Uterus (tissue), 4 donors: ENCODE results near the gene EIF6. TPM values are rescaled to one million over a fixed set of nuclear protein-coding genes. Genes with fewer than 3 reads are reported as not detected.

Source experiments
- DNase-seq, 2 donors: peaks; one replicate each; pipeline ENCODE4 v3.0.0-alpha.2; 2019 to 2020
- H3K27ac ChIP-seq, 2 donors: fragments of 200-600 bp; sonication (generic); 1 replicate in 1 of 2; 2 replicates in 1 of 2; pipeline ENCODE4 v1.5.1; 2016 to 2018
- H3K27me3 ChIP-seq, 2 donors: fragments of 200-600 bp; sonication (generic); one replicate each; pipeline ENCODE4 v1.5.1; 2018 to 2019; ENCODE audit warnings: control low read depth in 1 of 2
- H3K36me3 ChIP-seq, 2 donors: fragments of 200-600 bp; sonication (generic); one replicate each; pipeline ENCODE4 v1.5.1; 2019; ENCODE audit warnings: control low read depth in 1 of 2
- H3K4me1 ChIP-seq, 2 donors: fragments of 200-600 bp; sonication (generic); one replicate each; pipeline ENCODE4 v1.5.1; 2018 to 2019; ENCODE audit warnings: control low read depth in 1 of 2
- H3K4me3 ChIP-seq, 2 donors: fragments of 200-600 bp; sonication (generic); 1 replicate in 1 of 2; 2 replicates in 1 of 2; pipeline ENCODE4 v1.5.1; 2018 to 2019; ENCODE audit warnings: mild to moderate bottlenecking in 1 of 2
- H3K9me3 ChIP-seq, 2 donors: fragments of 200-600 bp; sonication (generic); one replicate each; pipeline ENCODE4 v1.5.1; 2019; ENCODE audit warnings: control low read depth in 1 of 2
- POLR2A ChIP-seq, 2 donors: fragments of 450-650 bp; IDR thresholded peaks; one replicate each; pipeline ENCODE4 v1.6.1; 2016; ENCODE audit warnings: antibody characterized with exemption in 2 of 2, mild to moderate bottlenecking in 1 of 2, moderate library complexity in 1 of 2
- intact Hi-C: fragments of 100-400 bp; cut with DNase I; formaldehyde crosslinking; loops from one replicate; pipeline ENCODE4 v1.15.1; 2023; ENCODE audit warnings: low total_unique reads
- total RNA-seq, 4 donors: library from RNA; depleted of rRNA in 3 of 4; stranded (reverse); fragments of >200 nt in 3 of 4; gene quantifications; one replicate each; pipeline versions ENCODE4 v1.1.0 to v1.2.4, GENCODE V29; 2014 to 2023
- TF ChIP-seq, protein P1 (sequence below), 4 experiments: fragments of 200-600 bp in 2 of 4; fragments of 450-650 bp in 2 of 4; sonication (generic) in 2 of 4; IDR thresholded peaks; one replicate each; pipeline ENCODE4 v1.5.1; 2016 to 2019; ENCODE audit warnings: antibody characterized with exemption in 4 of 4, mild to moderate bottlenecking in 2 of 4, moderate library complexity in 1 of 4
- donor health status: DM: yes; HTN: yes; CAD: no.

Gene EIF6
- total RNA-seq, 4 donors from 2014 or later = 33.8 to 80.9 (median 66.8) TPM

- no peaks in the 10 kb centered on the region for H3K27me3 ChIP-seq
- H3K27ac ChIP-seq = no peak overlapping the region
- no peak overlapping the region for H3K4me3 ChIP-seq
- H3K4me1 ChIP-seq = peaks cover 7 to 9% of the 10 kb centered on the region in 2 donors
- intact Hi-C loops = no loop called here
- H3K9me3 ChIP-seq = no peaks in the 10 kb centered on the region
- H3K36me3 ChIP-seq = no peaks in the 10 kb centered on the region
- DNase-seq = no peak
- TF ChIP-seq, protein P1, sequence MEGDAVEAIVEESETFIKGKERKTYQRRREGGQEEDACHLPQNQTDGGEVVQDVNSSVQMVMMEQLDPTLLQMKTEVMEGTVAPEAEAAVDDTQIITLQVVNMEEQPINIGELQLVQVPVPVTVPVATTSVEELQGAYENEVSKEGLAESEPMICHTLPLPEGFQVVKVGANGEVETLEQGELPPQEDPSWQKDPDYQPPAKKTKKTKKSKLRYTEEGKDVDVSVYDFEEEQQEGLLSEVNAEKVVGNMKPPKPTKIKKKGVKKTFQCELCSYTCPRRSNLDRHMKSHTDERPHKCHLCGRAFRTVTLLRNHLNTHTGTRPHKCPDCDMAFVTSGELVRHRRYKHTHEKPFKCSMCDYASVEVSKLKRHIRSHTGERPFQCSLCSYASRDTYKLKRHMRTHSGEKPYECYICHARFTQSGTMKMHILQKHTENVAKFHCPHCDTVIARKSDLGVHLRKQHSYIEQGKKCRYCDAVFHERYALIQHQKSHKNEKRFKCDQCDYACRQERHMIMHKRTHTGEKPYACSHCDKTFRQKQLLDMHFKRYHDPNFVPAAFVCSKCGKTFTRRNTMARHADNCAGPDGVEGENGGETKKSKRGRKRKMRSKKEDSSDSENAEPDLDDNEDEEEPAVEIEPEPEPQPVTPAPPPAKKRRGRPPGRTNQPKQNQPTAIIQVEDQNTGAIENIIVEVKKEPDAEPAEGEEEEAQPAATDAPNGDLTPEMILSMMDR (IDR thresholded peaks at IDR 0.05) = no peak
- no peak for TF ChIP-seq POLR2A (IDR thresholded peaks at IDR 0.05)
Observed at GRCh38 chr20:35287509-35288324, 3.1 kb upstream of the EIF6 start.

DNA sequence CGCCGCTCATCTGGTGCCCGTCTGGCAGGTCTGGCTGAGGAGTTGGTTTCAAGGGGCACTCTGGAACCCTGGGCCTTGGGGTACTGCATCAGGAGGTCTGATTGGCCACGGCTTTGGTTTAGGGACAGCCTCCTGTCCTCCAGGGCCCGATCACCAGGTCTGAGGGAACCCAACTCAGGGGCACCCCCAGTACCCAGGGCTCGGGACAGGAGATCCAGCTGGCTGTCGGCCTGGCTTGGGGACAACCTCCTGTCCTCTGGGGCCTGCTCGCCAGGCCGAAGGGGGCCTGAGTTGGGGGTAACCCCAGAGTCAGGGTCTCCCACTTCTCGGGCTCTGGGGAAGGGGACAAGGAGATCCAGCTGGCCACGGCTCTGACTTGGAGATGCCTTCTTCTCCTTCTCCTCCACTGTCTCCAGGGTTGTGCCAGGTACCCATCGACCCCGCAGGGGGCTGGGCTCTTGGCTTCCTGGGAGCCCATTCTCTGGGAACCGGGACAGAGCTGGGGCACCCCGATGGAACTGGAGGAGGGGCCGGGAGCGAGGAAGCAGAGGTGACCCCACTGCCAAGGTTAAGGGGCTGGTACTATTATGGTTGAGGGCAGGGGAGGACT, 2.4 kb upstream of the EIF6 start:
- H3K4me1 ChIP-seq = peaks cover 7 to 9% of the 10 kb centered on the region in 2 donors
- no peak overlapping the region for H3K4me3 ChIP-seq
- intact Hi-C loops = no loop called here
- no peaks in the 10 kb centered on the region for H3K27me3 ChIP-seq
- TF ChIP-seq POLR2A (IDR thresholded peaks at IDR 0.05) = no peak
- TF ChIP-seq, protein P1 (IDR thresholded peaks at IDR 0.05) = no peak
- H3K36me3 ChIP-seq = no peaks in the 10 kb centered on the region
- DNase-seq = no peak
- no peaks in the 10 kb centered on the region for H3K9me3 ChIP-seq
- no peak overlapping the region for H3K27ac ChIP-seq

DNA sequence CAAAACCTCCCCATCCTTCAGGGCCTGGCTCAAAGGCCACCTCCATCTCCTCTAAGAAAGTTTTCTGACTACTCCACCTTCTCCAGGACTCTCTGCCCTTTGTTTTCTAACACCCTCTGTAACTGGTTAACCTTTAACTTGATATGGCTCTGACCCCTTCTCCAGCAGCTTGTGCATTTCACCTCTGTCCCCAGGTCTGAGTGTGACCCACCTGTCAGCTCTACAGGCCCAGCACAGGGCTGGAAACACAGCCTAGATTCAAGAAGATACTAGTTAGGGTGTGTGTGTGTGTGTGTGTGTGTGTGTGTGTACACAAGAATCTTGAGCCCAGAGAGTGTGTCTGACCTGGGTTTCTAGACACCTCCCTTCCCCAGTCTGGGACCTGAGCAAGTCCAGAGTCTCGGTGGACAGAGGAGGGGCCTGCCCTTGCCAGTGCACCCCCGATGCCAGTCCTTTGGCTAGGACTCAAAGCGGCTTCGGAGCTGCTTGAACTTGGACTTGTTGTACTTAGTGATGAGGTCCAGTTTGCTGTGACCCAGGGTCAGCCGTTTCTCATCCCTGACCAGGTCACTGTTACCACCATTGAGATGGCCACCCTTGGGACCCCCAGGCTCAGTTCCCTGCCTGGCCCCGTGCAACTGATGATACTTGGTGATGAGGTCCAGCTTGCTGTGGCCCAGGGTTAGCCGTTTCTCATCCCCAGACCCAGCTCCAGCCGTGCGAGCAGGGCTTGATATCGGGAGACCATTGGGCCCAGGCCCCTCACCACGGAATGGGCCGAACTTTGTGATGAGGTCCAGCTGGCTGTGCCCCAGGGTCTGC, 1.7 kb upstream of the EIF6 start:
- TF ChIP-seq POLR2A (IDR thresholded peaks at IDR 0.05) = no peak
- TF ChIP-seq, protein P1 (IDR thresholded peaks at IDR 0.05) = no peak
- intact Hi-C loops = no loop called here
- no peak overlapping the region for H3K27ac ChIP-seq
- peaks cover 7 to 9% of the 10 kb centered on the region in 2 donors for H3K4me1 ChIP-seq
- no peak overlapping the region for H3K4me3 ChIP-seq
- DNase-seq = no peak
- no peaks in the 10 kb centered on the region for H3K36me3 ChIP-seq
- H3K27me3 ChIP-seq = no peaks in the 10 kb centered on the region
- H3K9me3 ChIP-seq = no peaks in the 10 kb centered on the region

DNA sequence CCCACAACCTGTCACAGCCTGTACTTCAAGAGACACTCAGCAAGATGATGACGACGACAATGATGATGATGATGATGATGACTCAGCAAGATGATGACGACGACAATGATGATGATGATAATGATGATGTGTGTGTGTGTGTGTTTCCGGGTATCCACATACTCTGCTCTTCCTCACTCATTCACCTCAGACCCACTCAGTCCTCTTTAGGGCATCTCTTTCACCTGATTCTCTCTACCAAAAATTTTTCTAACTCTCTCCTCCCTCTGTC, 1.2 kb upstream of the EIF6 start:
- no peak for DNase-seq
- H3K9me3 ChIP-seq = no peaks in the 10 kb centered on the region
- no peaks in the 10 kb centered on the region for H3K27me3 ChIP-seq
- H3K27ac ChIP-seq = no peak overlapping the region
- H3K4me1 ChIP-seq = peaks cover 7 to 9% of the 10 kb centered on the region in 2 donors
- H3K36me3 ChIP-seq = no peaks in the 10 kb centered on the region
- H3K4me3 ChIP-seq = no peak overlapping the region
- TF ChIP-seq, protein P1 (IDR thresholded peaks at IDR 0.05) = no peak
- TF ChIP-seq POLR2A (IDR thresholded peaks at IDR 0.05) = no peak
- intact Hi-C loops = no loop called here
